A549 (cell line): ENCODE data around the gene SSC5D. TPM values are rescaled to one million over a fixed set of nuclear protein-coding genes. Genes with fewer than 3 reads are reported as not detected.

ENCODE experiments used
- ATAC-seq, 2 experiments: fragments of 200-7000 bp in 1 of 2; fragments of >200 bp in 1 of 2; cut with Nextera tagmentation in 1 of 2; cut with Tn5 transposase in 1 of 2; 3 replicates each; pipeline versions ENCODE4 v1.8.0 to v1.9.1; 2018 to 2020; ENCODE audit warnings: mild to moderate bottlenecking in 1 of 2, moderate library complexity in 1 of 2
- CTCF ChIA-PET: fragments of 300-600 bp; sonication (Branson Sonifier 250); formaldehyde crosslinking; extraction: SDS; loops from one replicate; lab custom pipeline; 2021; ENCODE audit warnings: antibody characterized with exemption, inconsistent platforms; lab: Yijun Ruan, JAX
- POLR2A ChIA-PET: fragments of 350-600 bp; formaldehyde crosslinking; extraction: SDS; loops from one replicate; lab custom pipeline; 2021; ENCODE audit warnings: antibody characterized with exemption, inconsistent platforms; lab: Yijun Ruan, JAX
- DNase-seq, 2 experiments: peaks; one replicate each; pipeline versions ENCODE4 v3.0.0 to v3.0.0-alpha.2; 2011 to 2016; ENCODE audit warnings: low read depth in 1 of 2, low spot score in 1 of 2
- FAIRE-seq: peaks from 2 replicates; lab custom pipeline; 2011; peaks lifted over from hg19 to GRCh38; lab: Jason Lieb, UNC
- H3K27ac ChIP-seq, 2 experiments: fragments of >200 bp; sonication (Bioruptor Twin); formaldehyde crosslinking; 3 replicates each; pipeline ENCODE4 v1.5.1; 2016 to 2017
- H3K4me1 ChIP-seq: fragments of >200 bp; sonication (Bioruptor Twin); formaldehyde crosslinking; 3 replicates; pipeline ENCODE4 v1.6.1; 2016
- H3K4me2 ChIP-seq: fragments of >200 bp; sonication (Bioruptor Twin); formaldehyde crosslinking; 3 replicates; pipeline ENCODE4 v1.6.1; 2016
- H3K4me3 ChIP-seq: fragments of >200 bp; sonication (Bioruptor Twin); formaldehyde crosslinking; 3 replicates; pipeline ENCODE4 v1.5.1; 2016
- H3K9me3 ChIP-seq: fragments of >200 bp; sonication (Bioruptor Twin); formaldehyde crosslinking; 3 replicates; pipeline ENCODE4 v1.6.1; 2016
- BCL3 ChIP-seq: fragments of >200 bp; sonication (Bioruptor Twin); formaldehyde crosslinking; IDR thresholded peaks from 3 replicates; pipeline ENCODE4 v1.6.1; 2016
- CBX8 ChIP-seq: fragments of 200-600 bp; sonication (generic); IDR thresholded peaks from 2 replicates; pipeline ENCODE4 v1.6.1; 2016
- CEBPB ChIP-seq, 2 experiments: fragments of >200 bp in 1 of 2; sonication (Bioruptor Twin) in 1 of 2; formaldehyde crosslinking in 1 of 2; IDR thresholded peaks; 2 replicates each; pipeline ENCODE4 v1.6.1; 2012 to 2016
- CHD4 ChIP-seq: fragments of 200-600 bp; sonication (generic); IDR thresholded peaks from 2 replicates; pipeline ENCODE4 v1.6.1; 2016; ENCODE audit warnings: antibody characterized with exemption, mild to moderate bottlenecking, borderline replicate concordance
- E2F6 ChIP-seq: IDR thresholded peaks from 2 replicates; pipeline ENCODE4 v1.6.1; 2012; ENCODE audit warnings: low read depth, borderline replicate concordance
- EHF ChIP-seq: fragments of 250-450 bp; sonication (Bioruptor Pico); IDR thresholded peaks from 2 replicates; pipeline ENCODE4 v1.5.0; 2020; ENCODE audit warnings: mild to moderate bottlenecking
- ELK1 ChIP-seq: fragments of 150-350 bp; IDR thresholded peaks from 2 replicates; pipeline ENCODE4 v1.6.1; 2014; ENCODE audit warnings: low read depth, mild to moderate bottlenecking, low read length
- EP300 ChIP-seq, 2 experiments: fragments of >200 bp; sonication (Bioruptor Twin); formaldehyde crosslinking; IDR thresholded peaks; 2 replicates in 1 of 2; 3 replicates in 1 of 2; pipeline ENCODE4 v1.6.1; 2016 to 2017
- ESRRA ChIP-seq: fragments of 150-350 bp; IDR thresholded peaks from 2 replicates; pipeline ENCODE4 v1.6.1; 2014; ENCODE audit warnings: mild to moderate bottlenecking, low read length, borderline replicate concordance
- FOSL2 ChIP-seq, 2 experiments: fragments of 450-650 bp in 1 of 2; fragments of >200 bp in 1 of 2; sonication (Bioruptor Twin) in 1 of 2; formaldehyde crosslinking; IDR thresholded peaks; 2 replicates each; pipeline versions ENCODE4 v1.5.0 to v1.6.1; 2016 to 2020; ENCODE audit warnings: mild to moderate bottlenecking in 1 of 2, moderate library complexity in 1 of 2
- GATA3 ChIP-seq: IDR thresholded peaks from 2 replicates; pipeline ENCODE4 v1.6.1; 2012; ENCODE audit warnings: borderline replicate concordance
- HEYL ChIP-seq: fragments of 250-450 bp; sonication (Bioruptor Pico); IDR thresholded peaks from 2 replicates; pipeline ENCODE4 v1.8.0; 2021; ENCODE audit warnings: mild to moderate bottlenecking, moderate library complexity
- HMGXB4 ChIP-seq: fragments of 250-450 bp; sonication (Bioruptor Pico); IDR thresholded peaks from 2 replicates; pipeline ENCODE4 v1.5.0; 2021; ENCODE audit warnings: mild to moderate bottlenecking, moderate library complexity, borderline replicate concordance
- JUN ChIP-seq, 2 experiments: fragments of >200 bp; sonication (Bioruptor Twin); formaldehyde crosslinking; IDR thresholded peaks; 2 replicates in 1 of 2; 3 replicates in 1 of 2; pipeline ENCODE4 v1.6.1; 2016 to 2017
- KDM1A ChIP-seq: fragments of 200-600 bp; sonication (generic); IDR thresholded peaks from 2 replicates; pipeline ENCODE4 v1.6.1; 2016; ENCODE audit warnings: low read depth, mild to moderate bottlenecking
- KDM5A ChIP-seq: fragments of 200-600 bp; sonication (generic); IDR thresholded peaks from 2 replicates; pipeline ENCODE4 v1.6.1; 2016; ENCODE audit warnings: antibody characterized with exemption, mild to moderate bottlenecking
- MAZ ChIP-seq: fragments of 150-350 bp; IDR thresholded peaks from 2 replicates; pipeline ENCODE4 v1.6.1; 2014; ENCODE audit warnings: antibody characterized with exemption, low read depth, low read length, borderline replicate concordance
- MYC ChIP-seq: IDR thresholded peaks from 2 replicates; pipeline ENCODE4 v1.6.1; 2012; ENCODE audit warnings: mild to moderate bottlenecking, inconsistent platforms, low read length, improper control_type of control experiment, borderline replicate concordance
- NPAS2 ChIP-seq: fragments of 250-450 bp; sonication (Bioruptor Pico); IDR thresholded peaks from 2 replicates; pipeline ENCODE4 v1.8.0; 2022; ENCODE audit warnings: mild to moderate bottlenecking, moderate library complexity, borderline replicate concordance
- NR3C1 ChIP-seq: fragments of >200 bp; sonication (Bioruptor Twin); formaldehyde crosslinking; IDR thresholded peaks from 3 replicates; pipeline ENCODE4 v1.6.1; 2017
- PHF8 ChIP-seq: fragments of 200-600 bp; sonication (generic); IDR thresholded peaks from 2 replicates; pipeline ENCODE4 v1.6.1; 2016; ENCODE audit warnings: low read depth, mild to moderate bottlenecking, antibody characterized with exemption, moderate library complexity, borderline replicate concordance
- POLR2A ChIP-seq: IDR thresholded peaks from 2 replicates; pipeline ENCODE4 v1.6.1; 2012; ENCODE audit warnings: mild to moderate bottlenecking, low read length
- POLR2AphosphoS2 ChIP-seq: conservative IDR thresholded peaks from 2 replicates; pipeline ENCODE4 v1.6.1; 2012; ENCODE audit warnings: low read length, improper control_type of control experiment, inconsistent platforms
- RCOR1 ChIP-seq: fragments of 150-350 bp; IDR thresholded peaks from 2 replicates; pipeline ENCODE4 v1.6.1; 2014; ENCODE audit warnings: antibody characterized with exemption, low read length, low read depth
- RFX5 ChIP-seq: fragments of 450-650 bp; IDR thresholded peaks from 2 replicates; pipeline ENCODE4 v1.7.1; 2014; ENCODE audit warnings: antibody characterized with exemption, mild to moderate bottlenecking, moderate library complexity
- SREBF2 ChIP-seq: fragments of 450-650 bp; IDR thresholded peaks from 2 replicates; pipeline ENCODE4 v1.6.1; 2014; ENCODE audit warnings: mild to moderate bottlenecking, moderate library complexity
- USF2 ChIP-seq: fragments of 450-650 bp; IDR thresholded peaks from 2 replicates; pipeline ENCODE4 v1.6.1; 2014; ENCODE audit warnings: antibody characterized with exemption
- ZFP36 ChIP-seq: fragments of 450-650 bp; IDR thresholded peaks from 2 replicates; pipeline ENCODE4 v1.6.1; 2014; ENCODE audit warnings: borderline replicate concordance; ENCODE audit not compliant: partially characterized antibody
- ZSCAN20 ChIP-seq: fragments of 250-450 bp; sonication (Bioruptor Pico); IDR thresholded peaks from 2 replicates; pipeline ENCODE4 v1.8.0; 2022; ENCODE audit warnings: mild to moderate bottlenecking, moderate library complexity
- whole genome bisulfite sequencing: methylation state at CpG from one replicate; pipeline ENCODE4 v1.1.6; 2017; ENCODE audit errors: missing lambda C conversion rate; 5-methylcytosine and 5-hydroxymethylcytosine counted together
- polyA plus RNA-seq, 4 experiments: library from polyadenylated mRNA; depleted of rRNA in 3 of 4; stranded (reverse); fragments of >200 nt; fragmentation: RNase III in 1 of 4; extraction: RNeasy Plus Mini Kit Qiagen cat#74134 plus additional on column Dnase treatment in 1 of 4; gene quantifications; 2 replicates in 3 of 4; 3 replicates in 1 of 4; pipeline ENCODE4 v1.2.3, GENCODE V29; 2011 to 2017
- TF ChIP-seq, protein P1 (sequence below): fragments of 250-450 bp; sonication (Bioruptor Pico); IDR thresholded peaks from 2 replicates; pipeline ENCODE4 v1.5.0; 2020; ENCODE audit warnings: low read depth, mild to moderate bottlenecking, moderate library complexity
- TF ChIP-seq, protein P2 (sequence below): IDR thresholded peaks from 2 replicates; pipeline ENCODE4 v1.6.1; 2012
- TF ChIP-seq, protein P3 (sequence below): IDR thresholded peaks from 2 replicates; pipeline ENCODE4 v1.6.1; 2012

The SSC5D gene
- polyA plus RNA-seq, 2 of the 4 experiments (the other 2 are of a cell fraction) = 0.22 to 1.5 TPM

- ATAC-seq (peak; percentile 93 to 98), FAIRE-seq (peak; percentile 99), DNase-seq (peak; percentile 100)
- WGBS = 1% methylated on average over 45 of the region's 54 CpGs
- Histone ChIP-seq H3K9me3 (no peaks in the 10 kb centered on the region), H3K4me2 (peak within 1 kb of the TSS; percentile 93), H3K4me3 (peak within 1 kb of the TSS; percentile 85), H3K27ac (peak within 1 kb of the TSS; percentile 83 to 90), H3K4me1 (peaks cover 14% of the 10 kb centered on the region; the same call in 2 of the 3 replicates)
- ChIA-PET CTCF (interaction anchor here (0.5 to 5.6 kb wide), 3 partner anchors 24 to 310 kb away, joined by 3 to 35 read pairs (median 4); no protein-coding TSS in a partner anchor), POLR2A (interaction anchor here (0.5 to 1.6 kb wide), 13 partner anchors 10 to 381 kb away, joined by 3 to 22 read pairs (median 4); partner anchors contain the start of genes DNAAF3, FIZ1, KMT5C and NAT14)
- TF ChIP-seq RFX5 (peak; percentile 69; the same call in 1 of the 2 replicates), HEYL (no peak), ESRRA (peak; percentile 95; the same call in 1 of the 2 replicates), ELK1 (no peak), ZSCAN20 (no peak), FOSL2 (IDR thresholded peaks at IDR 0.05) (no peak), FOSL2 (CRISPR knock-in tag; IDR thresholded peaks at IDR 0.05) (no peak), PHF8 (peak; percentile 85; the same call in 1 of the 2 replicates), E2F6 (peak; percentile 80), MYC (peak; percentile 83), SREBF2 (no peak), JUN (IDR thresholded peaks at IDR 0.05) (no peak; a peak in 1 of 5 replicates), KDM1A (peak; percentile 83; the same call in 1 of the 2 replicates), NPAS2 (CRISPR knock-in tag) (no peak), BCL3 (no peak; the same call in 2 of the 3 replicates), USF2 (peak; percentile 96), ZFP36 (no peak), MAZ (0 out of 2 replicates have a peak, but pooled peaks have one; percentile 18), GATA3 (no peak), HMGXB4 (0 out of 2 replicates have a peak, but pooled peaks have one; percentile 46), CBX8 (no peak), EHF (no peak), NR3C1 (no peak), POLR2AphosphoS2 (no peak), RCOR1 (no peak), CHD4 (peak; percentile 50; the same call in 1 of the 2 replicates), POLR2A (peak; percentile 77), EP300 (IDR thresholded peaks at IDR 0.05) (no peak), CEBPB (IDR thresholded peaks at IDR 0.05) (no peak), KDM5A (no peak)
- TF ChIP-seq, protein P1, sequence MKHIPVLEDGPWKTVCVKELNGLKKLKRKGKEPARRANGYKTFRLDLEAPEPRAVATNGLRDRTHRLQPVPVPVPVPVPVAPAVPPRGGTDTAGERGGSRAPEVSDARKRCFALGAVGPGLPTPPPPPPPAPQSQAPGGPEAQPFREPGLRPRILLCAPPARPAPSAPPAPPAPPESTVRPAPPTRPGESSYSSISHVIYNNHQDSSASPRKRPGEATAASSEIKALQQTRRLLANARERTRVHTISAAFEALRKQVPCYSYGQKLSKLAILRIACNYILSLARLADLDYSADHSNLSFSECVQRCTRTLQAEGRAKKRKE (CRISPR knock-in tag) = no peak
- TF ChIP-seq, protein P2, sequence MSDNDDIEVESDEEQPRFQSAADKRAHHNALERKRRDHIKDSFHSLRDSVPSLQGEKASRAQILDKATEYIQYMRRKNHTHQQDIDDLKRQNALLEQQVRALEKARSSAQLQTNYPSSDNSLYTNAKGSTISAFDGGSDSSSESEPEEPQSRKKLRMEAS = peak; percentile 98
- TF ChIP-seq, protein P3, sequence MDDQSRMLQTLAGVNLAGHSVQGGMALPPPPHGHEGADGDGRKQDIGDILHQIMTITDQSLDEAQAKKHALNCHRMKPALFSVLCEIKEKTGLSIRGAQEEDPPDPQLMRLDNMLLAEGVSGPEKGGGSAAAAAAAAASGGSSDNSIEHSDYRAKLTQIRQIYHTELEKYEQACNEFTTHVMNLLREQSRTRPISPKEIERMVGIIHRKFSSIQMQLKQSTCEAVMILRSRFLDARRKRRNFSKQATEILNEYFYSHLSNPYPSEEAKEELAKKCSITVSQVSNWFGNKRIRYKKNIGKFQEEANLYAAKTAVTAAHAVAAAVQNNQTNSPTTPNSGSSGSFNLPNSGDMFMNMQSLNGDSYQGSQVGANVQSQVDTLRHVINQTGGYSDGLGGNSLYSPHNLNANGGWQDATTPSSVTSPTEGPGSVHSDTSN = peak; percentile 96
Observed at GRCh38 chr19:55461259-55461973, 26.8 kb upstream of the SSC5D start, which contains the start of gene ISOC2. Gene ISOC2, minus strand, starts transcription at chr19:55461642. Its CDS starts 5,156 bp downstream, at chr19:55456486.
